GM18498 (cell line): ENCODE measurements around the gene SGTA.
"Not testable (repeated sequence)": the region's sequence is repeated elsewhere in the genome, so short reads cannot be mapped to it uniquely, and the experiment has no call there.

ENCODE experiments used
- ATAC-seq: cut with Tn5 transposase; IDR thresholded peaks from one replicate; pipeline ENCODE4 v1.9.1; 2021; ENCODE audit warnings: mild to moderate bottlenecking, moderate library complexity; ENCODE audit not compliant: unreplicated experiment

SGTA gene, protein sequence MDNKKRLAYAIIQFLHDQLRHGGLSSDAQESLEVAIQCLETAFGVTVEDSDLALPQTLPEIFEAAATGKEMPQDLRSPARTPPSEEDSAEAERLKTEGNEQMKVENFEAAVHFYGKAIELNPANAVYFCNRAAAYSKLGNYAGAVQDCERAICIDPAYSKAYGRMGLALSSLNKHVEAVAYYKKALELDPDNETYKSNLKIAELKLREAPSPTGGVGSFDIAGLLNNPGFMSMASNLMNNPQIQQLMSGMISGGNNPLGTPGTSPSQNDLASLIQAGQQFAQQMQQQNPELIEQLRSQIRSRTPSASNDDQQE

DNA sequence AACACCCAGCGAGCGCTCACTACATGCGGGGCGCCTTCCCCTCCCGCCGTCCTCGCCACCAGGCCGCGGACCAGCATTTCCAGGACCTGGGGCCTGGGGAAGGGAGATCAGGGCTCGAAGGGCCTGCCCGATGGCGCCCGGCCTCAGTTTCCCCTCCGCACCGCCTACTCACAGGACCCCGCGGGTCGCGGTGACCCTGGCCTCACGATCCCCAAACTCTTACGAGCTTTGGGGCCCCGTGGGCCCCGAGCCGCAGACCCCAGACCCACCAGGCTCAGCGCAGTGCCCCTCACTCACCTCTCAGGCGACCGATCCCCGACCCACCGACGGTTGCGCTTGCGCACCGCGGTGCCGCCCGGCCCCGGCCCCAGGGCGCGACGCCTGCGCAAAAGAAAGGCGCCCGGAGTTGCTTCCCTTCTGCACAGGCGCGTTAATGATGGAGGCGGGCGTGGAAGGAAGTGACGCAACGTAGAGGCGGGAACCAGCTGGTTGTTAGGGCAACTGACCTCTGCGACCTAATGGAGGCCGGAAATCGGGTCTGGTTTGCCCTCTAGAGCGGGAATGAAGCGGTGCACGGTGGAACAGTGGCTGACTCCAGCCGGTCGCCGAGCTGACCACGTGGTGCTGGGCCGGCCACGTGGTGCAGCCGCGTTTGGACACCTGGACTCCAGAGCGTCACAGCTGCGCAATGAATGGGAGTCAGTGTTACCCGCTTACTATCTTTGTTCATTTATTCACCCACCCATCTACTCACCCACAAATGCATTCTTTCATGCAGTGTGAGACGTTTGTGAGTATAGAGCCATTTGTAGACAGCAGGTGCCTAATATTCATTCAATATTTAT, at the start of gene SGTA:
SGTA (minus strand) TSS at position 338 of the 845 bp plus-strand sequence. CDS start 14,205 bp downstream, outside the sequence.
- peak; percentile 78 for ATAC-seq

GRCh38 chr19:2827840-2828489, 44.9 kb upstream of the SGTA start:
- no peak for ATAC-seq

- ATAC-seq, result no peak
These were observed 43.9 kb upstream of the SGTA start for GRCh38 chr19:2827022-2827421.

DNA sequence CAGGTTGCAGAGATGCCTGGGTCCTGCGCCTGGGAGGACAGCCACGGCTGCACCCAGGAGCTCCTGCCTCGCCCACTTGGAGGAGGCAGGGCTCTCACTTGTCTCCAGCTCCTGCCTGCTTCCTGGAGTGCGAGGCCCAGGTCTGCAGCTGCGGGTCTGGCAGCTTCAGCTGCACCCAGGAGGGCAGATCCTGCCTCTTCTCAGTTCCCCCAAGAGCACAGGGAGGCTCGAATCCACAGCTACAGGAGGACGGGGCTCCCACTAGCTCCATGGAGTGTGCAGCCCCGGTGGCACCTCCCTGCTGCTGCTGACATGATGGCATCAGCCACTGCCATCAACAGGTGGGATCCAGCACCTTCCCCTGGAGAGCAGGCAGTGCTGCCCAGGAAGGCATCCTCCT, 41.1 kb upstream of the SGTA start:
- no peak for ATAC-seq

- no peak for ATAC-seq
These were observed 40.6 kb upstream of the SGTA start for GRCh38 chr19:2823646-2824045.

DNA sequence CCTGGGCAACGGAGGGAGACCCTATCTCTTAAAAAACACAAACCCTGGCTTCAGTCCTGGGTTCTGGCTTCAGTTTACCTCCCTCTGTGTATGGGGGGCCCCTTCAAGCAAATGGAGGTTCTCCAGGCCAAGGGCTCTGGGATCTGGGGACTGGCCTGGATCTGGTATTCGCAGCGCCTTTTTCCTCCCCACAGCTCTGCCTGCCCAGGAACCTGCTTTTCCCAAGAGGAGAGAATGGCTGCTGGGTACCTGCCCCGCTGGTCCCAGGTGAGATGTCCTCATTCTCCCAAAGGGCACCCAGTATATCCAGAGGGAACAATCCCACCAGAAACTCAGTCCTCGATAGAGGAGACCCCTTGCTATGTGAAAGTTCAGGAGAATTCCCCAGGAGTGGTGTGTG, 39.8 kb upstream of the SGTA start:
- ATAC-seq, result no peak

- ATAC-seq, result peak; percentile 28
These were observed 37.1 kb upstream of the SGTA start for GRCh38 chr19:2820112-2820702.

DNA sequence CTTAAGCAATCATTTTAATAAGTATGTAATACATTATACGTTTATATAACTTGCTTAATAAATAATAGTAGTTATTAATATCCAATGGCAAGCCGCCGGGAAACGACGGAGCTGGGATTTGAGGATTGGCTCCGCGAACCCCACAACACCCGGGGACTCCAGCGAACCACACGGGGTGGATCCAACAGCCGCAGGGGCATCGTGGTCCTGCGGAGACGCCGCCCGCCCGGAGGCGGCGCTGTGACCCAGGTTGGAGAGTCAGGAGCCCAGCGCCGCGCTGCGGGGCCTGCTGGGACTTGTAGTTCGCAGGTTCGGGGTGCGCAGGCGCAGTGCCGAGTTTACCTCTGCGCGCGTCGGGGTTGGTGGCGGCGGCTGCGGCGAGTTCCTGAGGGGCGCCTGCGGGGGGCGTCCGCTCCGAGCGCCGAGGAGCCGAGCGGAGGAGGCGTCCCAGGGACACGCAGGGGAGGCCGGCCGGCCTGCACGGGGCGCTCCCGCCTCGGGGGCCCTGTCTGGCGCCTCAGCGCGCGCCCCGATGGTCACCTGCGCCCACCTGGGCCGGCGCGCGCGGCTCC, 36.6 kb upstream of the SGTA start, which contains the start of gene ZNF554:
ZNF554 (plus strand) TSS at position 329 of the 572 bp plus-strand sequence; CDS start at position 533, 204 bp downstream.
- peak; percentile 88 for ATAC-seq

DNA sequence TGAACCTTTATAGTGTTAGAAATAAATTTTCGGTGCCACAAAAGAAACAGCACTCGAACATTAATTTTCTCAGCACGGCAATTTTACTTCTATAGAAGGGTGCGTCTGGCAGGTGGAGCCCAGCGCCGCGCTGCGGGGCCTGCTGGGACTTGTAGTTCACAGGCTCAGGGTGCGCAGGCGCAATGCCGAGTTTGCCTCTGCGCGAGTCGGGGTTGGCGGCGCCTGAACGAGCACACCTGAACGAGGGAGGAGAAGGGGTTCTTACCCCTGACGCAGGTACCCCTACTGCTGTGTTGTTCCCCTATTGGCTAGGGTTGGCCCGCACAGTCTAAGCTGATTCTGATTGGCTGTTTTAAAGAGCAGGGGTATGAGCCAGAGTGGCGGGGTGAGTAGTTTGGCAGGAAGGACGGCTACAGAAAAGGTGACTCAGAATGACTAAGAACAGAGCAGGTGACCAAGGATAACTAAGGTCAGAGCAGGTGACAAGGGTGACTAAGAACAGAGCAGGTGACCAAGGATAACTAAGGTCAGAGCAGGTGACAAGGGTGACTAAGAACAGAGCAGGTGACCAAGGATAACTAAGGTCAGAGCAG, 34.3 kb upstream of the SGTA start:
- ATAC-seq, result not testable (repeated sequence)

DNA sequence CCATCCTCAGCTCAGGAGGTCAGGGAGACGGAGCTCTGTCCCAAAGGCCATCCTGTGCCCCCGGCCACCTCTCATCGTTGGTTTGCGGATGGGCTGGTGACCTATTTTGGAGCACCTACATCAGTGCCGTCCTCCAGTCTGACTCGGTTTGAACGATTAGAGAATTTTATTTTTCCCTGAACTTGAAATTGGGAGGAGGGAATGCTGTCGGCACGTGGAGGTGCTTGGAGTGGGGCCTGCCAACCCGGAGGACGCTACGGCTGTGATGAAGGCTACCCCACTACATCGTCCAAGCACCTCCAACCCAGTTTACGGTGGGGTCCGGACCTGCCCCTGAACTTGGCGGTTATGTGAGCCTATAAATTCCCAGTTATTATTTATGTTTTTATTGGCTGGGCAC, 33.6 kb upstream of the SGTA start:
- no peak for ATAC-seq

DNA sequence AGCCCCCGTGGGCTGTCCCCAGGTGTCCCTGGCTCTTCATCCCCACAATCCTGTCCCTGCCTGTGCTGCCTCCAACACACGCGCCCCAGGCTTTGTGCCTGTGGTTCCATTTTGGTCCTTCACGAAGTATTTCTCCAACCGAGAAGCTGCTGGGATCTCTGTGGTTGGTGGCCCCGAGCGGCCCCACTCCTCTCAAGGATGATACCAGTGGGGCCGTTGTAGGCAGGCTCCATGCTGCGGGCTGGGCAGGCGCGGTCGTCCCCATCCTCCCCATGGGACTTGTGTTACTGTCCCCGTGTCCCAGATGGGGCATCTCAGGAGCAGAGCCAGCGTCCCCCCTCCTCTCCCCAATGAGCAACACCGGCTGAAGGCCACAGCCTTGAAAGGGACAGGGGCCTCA, 32.9 kb upstream of the SGTA start:
- no peak for ATAC-seq

DNA sequence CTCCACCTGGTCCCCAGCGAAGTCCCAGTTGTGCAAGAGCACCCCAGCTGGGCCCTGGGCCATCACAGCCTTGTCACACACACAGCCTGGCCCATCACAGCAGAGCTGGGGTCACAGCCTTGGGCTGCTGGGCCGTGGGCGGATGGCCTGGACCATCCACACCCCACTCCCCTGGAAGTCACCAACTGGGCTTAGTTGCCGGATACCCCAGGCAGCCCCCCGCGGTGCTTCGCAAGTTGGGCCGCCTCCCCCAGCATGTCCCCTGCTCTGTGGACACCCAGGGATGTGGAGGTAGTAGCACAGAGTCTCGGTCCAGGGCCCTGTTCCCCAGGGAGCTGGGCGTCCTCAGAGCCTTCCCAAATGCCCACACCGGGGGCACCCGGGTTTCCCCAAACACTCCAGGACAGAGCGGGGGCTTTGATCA, 32.1 kb upstream of the SGTA start:
- no peak for ATAC-seq

- ATAC-seq, result no peak
These were observed 31.4 kb upstream of the SGTA start for GRCh38 chr19:2814426-2814825.

DNA sequence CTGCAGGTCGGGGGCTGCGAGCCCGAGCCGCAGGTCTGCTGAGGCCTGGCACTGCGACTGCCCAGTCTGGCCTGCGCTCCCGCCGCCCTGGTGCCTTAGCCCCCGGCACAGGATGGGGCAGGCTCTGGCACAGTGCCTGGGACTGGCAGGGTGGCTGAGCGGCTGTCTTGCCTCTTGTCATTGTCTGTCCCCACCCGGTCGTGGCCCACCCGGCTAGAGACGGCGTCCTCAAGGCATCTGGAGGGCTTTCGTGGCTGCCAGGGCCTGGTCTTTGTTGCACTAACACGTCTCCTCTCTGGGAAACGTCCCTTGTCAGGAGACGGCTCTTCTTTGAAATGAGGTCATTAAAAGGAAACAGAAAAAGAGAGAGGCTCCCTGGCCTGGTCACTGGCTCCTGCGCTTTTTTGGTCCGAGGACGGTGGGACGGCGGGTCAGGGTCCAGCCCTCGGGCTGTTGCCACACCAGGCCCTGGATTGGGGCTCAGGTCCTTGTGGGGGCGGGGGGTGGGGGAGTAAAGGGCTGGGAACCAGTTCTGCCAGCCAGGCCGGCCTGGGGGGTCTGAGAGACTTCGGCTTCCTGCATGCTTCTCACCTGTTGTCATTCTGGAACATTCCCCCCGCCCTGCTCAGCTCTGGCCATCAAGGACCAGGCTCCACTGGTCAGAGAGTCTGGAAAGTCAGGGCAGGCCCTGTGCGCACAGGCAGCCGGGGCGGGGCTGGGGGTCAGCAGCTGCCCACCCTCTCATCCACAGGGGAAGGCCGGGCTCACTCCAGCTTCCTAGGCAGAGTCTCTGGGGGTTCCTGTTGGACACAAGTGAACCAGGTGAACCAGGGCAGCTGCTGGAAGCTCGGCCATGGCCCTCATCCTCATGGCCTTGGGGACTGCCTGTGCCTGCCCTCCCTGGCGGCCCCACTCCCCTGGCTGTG, 30.4 kb upstream of the SGTA start:
- ATAC-seq, result no peak

- no peak for ATAC-seq
These were observed 29.6 kb upstream of the SGTA start for GRCh38 chr19:2812414-2813234.

- no peak for ATAC-seq
These were observed 28.8 kb upstream of the SGTA start for GRCh38 chr19:2811735-2812413.

DNA sequence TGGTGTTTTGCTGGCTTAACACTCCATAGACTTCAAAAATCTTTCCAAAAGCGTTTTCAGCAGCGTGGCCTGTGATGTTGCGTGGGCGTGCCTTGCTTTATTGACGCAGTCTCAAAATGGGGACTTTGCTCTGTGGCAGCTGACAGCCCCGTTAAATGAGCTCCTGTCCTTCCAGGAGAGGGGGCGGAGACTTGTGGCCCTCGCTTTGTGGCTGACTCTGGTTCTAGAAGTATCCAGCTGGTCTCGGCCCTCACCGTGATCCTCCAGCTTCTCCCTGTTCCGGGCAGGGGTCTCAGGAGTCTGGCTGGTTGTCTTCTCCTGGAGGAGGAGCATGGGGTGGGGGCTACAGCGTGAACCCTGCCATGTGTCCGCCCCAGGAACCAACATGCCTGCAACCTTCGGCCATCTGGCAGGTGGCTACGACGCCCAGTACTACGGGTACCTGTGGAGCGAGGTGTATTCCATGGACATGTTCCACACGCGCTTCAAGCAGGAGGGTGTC, 28.2 kb upstream of the SGTA start:
- ATAC-seq, result no peak
